ENCODE measurements around the gene PRDM10. TPM values are rescaled to one million over a fixed set of nuclear protein-coding genes. Genes with fewer than 3 reads are reported as not detected.

The PRDM10 gene
- total RNA-seq, 4 donors from 2014 or later: 5.1 to 8.6 (median 7.6) TPM

DNA sequence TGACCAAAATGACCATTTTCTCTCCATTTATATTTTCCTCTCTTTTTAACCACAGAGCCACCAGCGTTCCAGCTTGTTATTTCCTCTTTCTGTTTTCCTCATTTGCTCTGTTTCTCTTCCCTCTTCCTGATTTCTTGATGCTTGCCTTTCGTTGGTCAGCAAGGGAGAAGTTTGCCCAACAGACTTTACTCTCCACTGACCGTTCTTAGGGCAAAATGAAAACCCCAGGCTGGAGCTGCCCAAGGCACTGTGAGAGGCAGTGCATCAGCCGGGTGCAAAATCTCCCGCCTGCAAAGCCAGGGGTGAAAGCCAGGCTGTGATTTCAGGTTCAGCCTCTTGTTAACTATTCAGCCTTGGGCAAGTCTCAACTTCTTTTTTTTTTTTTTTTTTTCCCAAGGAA, 40.9 kb upstream of the PRDM10 start:
- TF ChIP-seq, protein P1, sequence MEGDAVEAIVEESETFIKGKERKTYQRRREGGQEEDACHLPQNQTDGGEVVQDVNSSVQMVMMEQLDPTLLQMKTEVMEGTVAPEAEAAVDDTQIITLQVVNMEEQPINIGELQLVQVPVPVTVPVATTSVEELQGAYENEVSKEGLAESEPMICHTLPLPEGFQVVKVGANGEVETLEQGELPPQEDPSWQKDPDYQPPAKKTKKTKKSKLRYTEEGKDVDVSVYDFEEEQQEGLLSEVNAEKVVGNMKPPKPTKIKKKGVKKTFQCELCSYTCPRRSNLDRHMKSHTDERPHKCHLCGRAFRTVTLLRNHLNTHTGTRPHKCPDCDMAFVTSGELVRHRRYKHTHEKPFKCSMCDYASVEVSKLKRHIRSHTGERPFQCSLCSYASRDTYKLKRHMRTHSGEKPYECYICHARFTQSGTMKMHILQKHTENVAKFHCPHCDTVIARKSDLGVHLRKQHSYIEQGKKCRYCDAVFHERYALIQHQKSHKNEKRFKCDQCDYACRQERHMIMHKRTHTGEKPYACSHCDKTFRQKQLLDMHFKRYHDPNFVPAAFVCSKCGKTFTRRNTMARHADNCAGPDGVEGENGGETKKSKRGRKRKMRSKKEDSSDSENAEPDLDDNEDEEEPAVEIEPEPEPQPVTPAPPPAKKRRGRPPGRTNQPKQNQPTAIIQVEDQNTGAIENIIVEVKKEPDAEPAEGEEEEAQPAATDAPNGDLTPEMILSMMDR (IDR thresholded peaks at IDR 0.05): no peak
- TF ChIP-seq EP300 (IDR thresholded peaks at IDR 0.05): no peak
- no peak for TF ChIP-seq POLR2A (IDR thresholded peaks at IDR 0.05; ENCODE audit: low read depth)
- H3K36me3 ChIP-seq: no peaks in the 10 kb centered on the region
- no peaks in the 10 kb centered on the region for H3K9me3 ChIP-seq
- DNase-seq (ENCODE audit: extremely low spot score): no peak
- H3K27ac ChIP-seq (replicated peaks in 1 of 4): no peak overlapping the region
- H3K4me1 ChIP-seq: peaks cover 0 to 4% (median 0%) of the 10 kb centered on the region in 4 donors
- no peak overlapping the region for H3K4me3 ChIP-seq
- H3K27me3 ChIP-seq: no peaks in the 10 kb centered on the region
- intact Hi-C loops (cut with DNase I): no loop called here
- 69% methylated on average over 5 of the region's 5 CpGs for WGBS

DNA sequence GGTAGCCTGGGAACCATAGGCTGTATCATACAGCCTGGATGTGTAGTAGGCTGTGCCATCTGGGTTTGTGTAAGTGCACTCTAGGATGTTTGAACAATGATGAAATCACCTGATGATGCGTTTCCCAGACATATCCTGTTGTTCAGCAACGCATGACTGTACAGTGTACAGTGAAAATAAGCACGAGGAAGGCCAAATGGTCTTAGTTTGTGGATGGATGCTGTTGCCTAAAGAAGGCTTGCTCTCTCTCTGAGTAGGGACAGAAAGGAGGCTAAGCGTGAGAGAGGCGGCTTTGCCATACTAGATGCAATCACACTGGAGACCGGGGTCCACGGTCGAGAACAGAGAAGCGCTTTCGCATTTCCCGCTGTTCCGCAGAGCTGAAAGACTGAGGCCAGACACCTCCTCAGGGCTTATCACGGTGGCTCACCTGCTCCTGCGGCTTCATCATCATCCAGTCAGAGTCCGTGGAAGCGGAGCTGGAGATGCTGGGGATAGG, 39.5 kb upstream of the PRDM10 start:
- no peak for DNase-seq (ENCODE audit: extremely low spot score)
- no peak overlapping the region for H3K27ac ChIP-seq (replicated peaks in 1 of 4)
- H3K4me1 ChIP-seq: peaks cover 0 to 4% (median 0%) of the 10 kb centered on the region in 4 donors
- 78% methylated on average over 16 of the region's 16 CpGs for WGBS
- H3K36me3 ChIP-seq: no peaks in the 10 kb centered on the region
- no peak overlapping the region for H3K4me3 ChIP-seq
- no peaks in the 10 kb centered on the region for H3K9me3 ChIP-seq
- H3K27me3 ChIP-seq: no peaks in the 10 kb centered on the region
- TF ChIP-seq POLR2AphosphoS5 (IDR thresholded peaks at IDR 0.05) (no peak), POLR2A (IDR thresholded peaks at IDR 0.05; ENCODE audit: low read depth) (no peak), EP300 (IDR thresholded peaks at IDR 0.05) (no peak)
- TF ChIP-seq, protein P1 (IDR thresholded peaks at IDR 0.05): no peak
- intact Hi-C loops (cut with DNase I): no loop called here

DNA sequence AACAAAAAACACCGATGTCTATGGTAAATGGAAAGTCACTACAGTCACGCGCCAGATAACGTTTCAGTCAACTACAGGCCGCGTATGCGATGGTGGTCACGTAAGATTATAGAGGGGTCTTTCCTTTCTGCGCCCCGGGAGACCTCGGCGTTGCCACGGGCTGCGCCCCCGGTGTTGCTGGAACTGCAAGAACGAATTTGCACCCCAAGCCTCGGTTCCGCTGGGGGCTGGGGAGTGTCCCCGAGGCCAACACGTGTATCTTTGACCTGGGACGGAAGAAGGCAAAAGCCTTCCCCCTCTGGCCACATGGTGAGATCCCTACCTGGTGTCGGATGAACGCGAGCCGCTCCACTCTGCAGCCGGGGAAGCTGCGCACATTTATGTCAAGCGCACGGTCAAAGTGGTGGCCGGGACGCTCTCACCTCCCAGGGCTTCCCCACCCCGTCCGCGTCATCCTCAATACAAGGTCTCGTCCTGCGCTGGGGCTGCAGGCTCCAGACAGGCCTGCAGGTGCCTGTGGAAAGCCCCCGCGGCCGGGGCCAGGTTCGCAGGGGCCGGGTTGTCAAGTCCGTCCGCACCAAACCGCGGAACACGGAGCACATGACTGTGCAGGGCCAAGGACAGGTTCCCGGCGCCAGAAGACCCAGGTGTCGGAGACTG, 37.8 kb upstream of the PRDM10 start:
- intact Hi-C loops (cut with DNase I): no loop called here
- no peak for DNase-seq (ENCODE audit: extremely low spot score)
- WGBS: 93% methylated on average over 29 of the region's 49 CpGs
- peaks cover 0 to 4% (median 0%) of the 10 kb centered on the region in 4 donors for H3K4me1 ChIP-seq
- H3K9me3 ChIP-seq: no peaks in the 10 kb centered on the region
- no peak overlapping the region for H3K4me3 ChIP-seq
- H3K36me3 ChIP-seq: no peaks in the 10 kb centered on the region
- TF ChIP-seq, protein P1 (IDR thresholded peaks at IDR 0.05): no peak
- H3K27me3 ChIP-seq: no peaks in the 10 kb centered on the region
- no peak overlapping the region for H3K27ac ChIP-seq (replicated peaks in 1 of 4)

DNA sequence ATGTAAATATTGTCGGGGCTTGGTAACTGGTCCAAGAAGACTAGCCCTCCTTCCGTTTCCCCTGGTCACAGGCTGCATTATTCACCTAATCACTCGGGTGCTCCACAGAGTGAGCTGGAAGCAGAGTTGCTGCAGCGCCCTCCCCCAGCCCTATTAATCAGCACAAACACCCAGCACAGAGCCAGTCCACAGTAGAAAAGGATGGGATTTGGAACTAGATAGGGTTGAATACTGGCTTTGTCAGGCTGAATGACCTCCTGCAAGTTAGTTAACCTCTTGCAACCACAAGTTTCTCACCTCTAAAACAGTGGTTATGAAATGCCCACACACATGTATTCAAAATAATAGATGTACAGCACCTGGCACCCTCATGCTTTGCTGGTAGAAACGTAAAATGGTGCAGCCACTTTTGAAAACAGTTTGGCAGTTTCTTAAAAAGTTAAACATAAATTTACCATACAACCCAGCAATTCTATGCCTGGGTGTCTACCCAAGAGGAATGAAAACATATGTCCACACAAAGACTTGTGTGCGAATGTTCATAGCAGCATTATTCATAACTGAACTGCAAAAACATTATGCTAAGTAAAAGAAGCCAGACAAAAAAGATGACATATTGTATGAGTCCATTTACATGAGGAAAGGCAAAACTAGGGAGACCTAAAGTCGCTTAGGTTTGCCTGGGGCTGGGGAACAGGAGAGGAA, 35.4 kb upstream of the PRDM10 start:
- Histone ChIP-seq H3K27ac (replicated peaks in 1 of 4) (no peak overlapping the region), H3K36me3 (no peaks in the 10 kb centered on the region), H3K4me3 (no peak overlapping the region), H3K4me1 (peaks cover 0 to 4% (median 0%) of the 10 kb centered on the region in 4 donors), H3K9me3 (no peaks in the 10 kb centered on the region), H3K27me3 (no peaks in the 10 kb centered on the region)
- DNase-seq (ENCODE audit: extremely low spot score): no peak
- no peak for TF ChIP-seq EP300 (IDR thresholded peaks at IDR 0.05)
- TF ChIP-seq POLR2A (IDR thresholded peaks at IDR 0.05; ENCODE audit: low read depth): no peak
- TF ChIP-seq POLR2AphosphoS5 (IDR thresholded peaks at IDR 0.05): no peak
- TF ChIP-seq, protein P1 (IDR thresholded peaks at IDR 0.05): no peak
- 51% methylated on average over 7 of the region's 7 CpGs for WGBS
- intact Hi-C loops (cut with DNase I): no loop called here
